WTC11 (cell line): Measurements from ENCODE around the gene NSUN2. TPM values are rescaled to one million over a fixed set of nuclear protein-coding genes. Genes with fewer than 3 reads are reported as not detected.
A peak's percentile ranks its signal among the peaks of the same experiment; 100 is the strongest.

Source experiments
- FOXP1 ChIP-seq: sonication (generic); formaldehyde crosslinking; IDR thresholded peaks from 2 replicates; pipeline ENCODE4 v1.8.0; 2022; ENCODE audit warnings: missing genetic modification reagents, mild to moderate bottlenecking, moderate library complexity, borderline replicate concordance
- GTF2I ChIP-seq: fragments of 250-450 bp; sonication (Bioruptor Pico); conservative IDR thresholded peaks from 2 replicates; pipeline ENCODE4 v1.4.0; 2021; ENCODE audit warnings: mild to moderate bottlenecking
- MXD4 ChIP-seq: fragments of 250-450 bp; sonication (Bioruptor Pico); IDR thresholded peaks from 2 replicates; pipeline ENCODE4 v1.8.0; 2021; ENCODE audit warnings: mild to moderate bottlenecking, moderate library complexity, borderline replicate concordance
- MYBL2 ChIP-seq: sonication (generic); formaldehyde crosslinking; IDR thresholded peaks from 2 replicates; pipeline ENCODE4 v1.8.1; 2023; ENCODE audit warnings: mild to moderate bottlenecking, moderate library complexity, missing genetic modification reagents
- OVOL2 ChIP-seq: fragments of 250-450 bp; sonication (Bioruptor Pico); IDR thresholded peaks from 2 replicates; pipeline ENCODE4 v1.9.0; 2021; ENCODE audit warnings: mild to moderate bottlenecking, borderline replicate concordance
- PRRX2 ChIP-seq: fragments of 250-450 bp; sonication (Bioruptor Pico); IDR thresholded peaks from 2 replicates; pipeline ENCODE4 v1.8.0; 2021; ENCODE audit warnings: mild to moderate bottlenecking
- SMAD3 ChIP-seq: sonication (generic); formaldehyde crosslinking; IDR thresholded peaks from 2 replicates; pipeline ENCODE4 v1.8.0; 2022; ENCODE audit warnings: missing genetic modification reagents, mild to moderate bottlenecking, borderline replicate concordance
- SP1 ChIP-seq: sonication (generic); formaldehyde crosslinking; conservative IDR thresholded peaks from 2 replicates; pipeline ENCODE4 v1.8.1; 2022; ENCODE audit warnings: missing genetic modification reagents
- TEAD1 ChIP-seq: sonication (generic); formaldehyde crosslinking; IDR thresholded peaks from 2 replicates; pipeline ENCODE4 v1.8.0; 2022; ENCODE audit warnings: mild to moderate bottlenecking, missing genetic modification reagents
- TEAD4 ChIP-seq: sonication (generic); formaldehyde crosslinking; IDR thresholded peaks from 2 replicates; pipeline ENCODE4 v1.8.0; 2022; ENCODE audit warnings: mild to moderate bottlenecking, missing genetic modification reagents
- ZNF219 ChIP-seq: sonication (generic); formaldehyde crosslinking; IDR thresholded peaks from 2 replicates; pipeline ENCODE4 v1.8.0; 2023; ENCODE audit warnings: missing genetic modification reagents, mild to moderate bottlenecking, borderline replicate concordance
- ZNF396 ChIP-seq: fragments of 250-450 bp; sonication (Bioruptor Pico); IDR thresholded peaks from 2 replicates; pipeline ENCODE4 v1.8.0; 2021; ENCODE audit warnings: mild to moderate bottlenecking, moderate library complexity, borderline replicate concordance
- ZNF671 ChIP-seq: fragments of 250-450 bp; sonication (Bioruptor Pico); IDR thresholded peaks from 2 replicates; pipeline ENCODE4 v1.8.0; 2021; ENCODE audit warnings: mild to moderate bottlenecking
- total RNA-seq: library from RNA; stranded (reverse); gene quantifications from 3 replicates; pipeline ENCODE4 v1.2.3, GENCODE V29; 2021
- TF ChIP-seq, protein P1 (sequence below): sonication (generic); formaldehyde crosslinking; IDR thresholded peaks from 2 replicates; pipeline ENCODE4 v1.8.0; 2023; ENCODE audit warnings: missing genetic modification reagents, mild to moderate bottlenecking, borderline replicate concordance
- TF ChIP-seq, protein P2 (sequence below): sonication (generic); formaldehyde crosslinking; IDR thresholded peaks from 2 replicates; pipeline ENCODE4 v1.8.1; 2022; ENCODE audit warnings: mild to moderate bottlenecking, missing genetic modification reagents, moderate library complexity, borderline replicate concordance
- TF ChIP-seq, protein P3 (sequence below): sonication (generic); formaldehyde crosslinking; conservative IDR thresholded peaks from 2 replicates; pipeline ENCODE4 v1.8.1; 2023; ENCODE audit warnings: mild to moderate bottlenecking, low read depth, missing genetic modification reagents, moderate library complexity
- TF ChIP-seq, protein P4 (sequence below): sonication (generic); formaldehyde crosslinking; IDR thresholded peaks from 2 replicates; pipeline ENCODE4 v1.8.0; 2023; ENCODE audit warnings: mild to moderate bottlenecking, missing genetic modification reagents
- TF ChIP-seq, protein P5 (sequence below): sonication (generic); formaldehyde crosslinking; IDR thresholded peaks from 2 replicates; pipeline ENCODE4 v1.8.1; 2022; ENCODE audit warnings: missing genetic modification reagents, borderline replicate concordance
- TF ChIP-seq, protein P6 (sequence below): fragments of 250-450 bp; sonication (Bioruptor Pico); IDR thresholded peaks from 2 replicates; pipeline ENCODE4 v1.9.0; 2021; ENCODE audit warnings: mild to moderate bottlenecking, borderline replicate concordance
- TF ChIP-seq, protein P7 (sequence below): fragments of 200-600 bp; IDR thresholded peaks from 2 replicates; pipeline ENCODE4 v1.8.0; 2022; ENCODE audit warnings: antibody characterized with exemption

The NSUN2 gene
- total RNA-seq, 1 experiment from 2014 or later: 88.4 TPM

DNA sequence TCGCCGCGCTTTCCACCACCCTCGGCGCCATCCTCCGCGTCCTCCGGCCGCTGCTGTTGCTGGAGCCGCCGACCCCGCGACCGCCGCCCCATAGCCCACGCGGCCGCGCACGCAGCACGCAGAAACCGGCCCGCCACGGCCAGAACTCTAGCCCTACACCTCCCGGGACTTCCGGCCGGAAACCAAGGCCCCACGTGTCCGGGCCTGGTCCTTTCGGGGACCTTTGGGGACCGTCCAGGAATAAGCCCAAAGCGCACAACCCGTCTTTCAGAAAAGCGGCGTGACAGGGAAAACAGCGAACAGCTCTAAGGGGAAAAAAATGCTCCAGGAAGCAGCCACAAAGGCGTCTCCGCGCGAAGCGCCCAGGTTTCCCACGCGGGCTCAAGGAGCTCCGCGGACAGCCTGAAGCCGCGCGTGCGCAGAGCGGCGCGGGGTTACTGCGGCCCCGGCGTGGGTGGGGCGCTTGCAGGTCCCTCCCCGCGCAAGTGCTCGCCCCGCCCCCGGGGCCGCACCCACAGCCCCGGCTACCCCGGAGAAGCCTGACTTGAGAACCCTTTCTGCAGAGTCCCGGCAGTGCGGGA is at the start of gene NSUN2, which contains the start of gene SRD5A1 (continued):
- TF ChIP-seq, protein P1, sequence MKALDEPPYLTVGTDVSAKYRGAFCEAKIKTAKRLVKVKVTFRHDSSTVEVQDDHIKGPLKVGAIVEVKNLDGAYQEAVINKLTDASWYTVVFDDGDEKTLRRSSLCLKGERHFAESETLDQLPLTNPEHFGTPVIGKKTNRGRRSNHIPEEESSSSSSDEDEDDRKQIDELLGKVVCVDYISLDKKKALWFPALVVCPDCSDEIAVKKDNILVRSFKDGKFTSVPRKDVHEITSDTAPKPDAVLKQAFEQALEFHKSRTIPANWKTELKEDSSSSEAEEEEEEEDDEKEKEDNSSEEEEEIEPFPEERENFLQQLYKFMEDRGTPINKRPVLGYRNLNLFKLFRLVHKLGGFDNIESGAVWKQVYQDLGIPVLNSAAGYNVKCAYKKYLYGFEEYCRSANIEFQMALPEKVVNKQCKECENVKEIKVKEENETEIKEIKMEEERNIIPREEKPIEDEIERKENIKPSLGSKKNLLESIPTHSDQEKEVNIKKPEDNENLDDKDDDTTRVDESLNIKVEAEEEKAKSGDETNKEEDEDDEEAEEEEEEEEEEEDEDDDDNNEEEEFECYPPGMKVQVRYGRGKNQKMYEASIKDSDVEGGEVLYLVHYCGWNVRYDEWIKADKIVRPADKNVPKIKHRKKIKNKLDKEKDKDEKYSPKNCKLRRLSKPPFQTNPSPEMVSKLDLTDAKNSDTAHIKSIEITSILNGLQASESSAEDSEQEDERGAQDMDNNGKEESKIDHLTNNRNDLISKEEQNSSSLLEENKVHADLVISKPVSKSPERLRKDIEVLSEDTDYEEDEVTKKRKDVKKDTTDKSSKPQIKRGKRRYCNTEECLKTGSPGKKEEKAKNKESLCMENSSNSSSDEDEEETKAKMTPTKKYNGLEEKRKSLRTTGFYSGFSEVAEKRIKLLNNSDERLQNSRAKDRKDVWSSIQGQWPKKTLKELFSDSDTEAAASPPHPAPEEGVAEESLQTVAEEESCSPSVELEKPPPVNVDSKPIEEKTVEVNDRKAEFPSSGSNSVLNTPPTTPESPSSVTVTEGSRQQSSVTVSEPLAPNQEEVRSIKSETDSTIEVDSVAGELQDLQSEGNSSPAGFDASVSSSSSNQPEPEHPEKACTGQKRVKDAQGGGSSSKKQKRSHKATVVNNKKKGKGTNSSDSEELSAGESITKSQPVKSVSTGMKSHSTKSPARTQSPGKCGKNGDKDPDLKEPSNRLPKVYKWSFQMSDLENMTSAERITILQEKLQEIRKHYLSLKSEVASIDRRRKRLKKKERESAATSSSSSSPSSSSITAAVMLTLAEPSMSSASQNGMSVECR (CRISPR knock-in tag): no peak
- TF ChIP-seq, protein P2, sequence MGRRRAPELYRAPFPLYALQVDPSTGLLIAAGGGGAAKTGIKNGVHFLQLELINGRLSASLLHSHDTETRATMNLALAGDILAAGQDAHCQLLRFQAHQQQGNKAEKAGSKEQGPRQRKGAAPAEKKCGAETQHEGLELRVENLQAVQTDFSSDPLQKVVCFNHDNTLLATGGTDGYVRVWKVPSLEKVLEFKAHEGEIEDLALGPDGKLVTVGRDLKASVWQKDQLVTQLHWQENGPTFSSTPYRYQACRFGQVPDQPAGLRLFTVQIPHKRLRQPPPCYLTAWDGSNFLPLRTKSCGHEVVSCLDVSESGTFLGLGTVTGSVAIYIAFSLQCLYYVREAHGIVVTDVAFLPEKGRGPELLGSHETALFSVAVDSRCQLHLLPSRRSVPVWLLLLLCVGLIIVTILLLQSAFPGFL (CRISPR knock-in tag): no peak
- no peak for TF ChIP-seq TEAD1 (CRISPR knock-in tag)
- TF ChIP-seq GTF2I (CRISPR knock-in tag): no peak
- TF ChIP-seq, protein P3, sequence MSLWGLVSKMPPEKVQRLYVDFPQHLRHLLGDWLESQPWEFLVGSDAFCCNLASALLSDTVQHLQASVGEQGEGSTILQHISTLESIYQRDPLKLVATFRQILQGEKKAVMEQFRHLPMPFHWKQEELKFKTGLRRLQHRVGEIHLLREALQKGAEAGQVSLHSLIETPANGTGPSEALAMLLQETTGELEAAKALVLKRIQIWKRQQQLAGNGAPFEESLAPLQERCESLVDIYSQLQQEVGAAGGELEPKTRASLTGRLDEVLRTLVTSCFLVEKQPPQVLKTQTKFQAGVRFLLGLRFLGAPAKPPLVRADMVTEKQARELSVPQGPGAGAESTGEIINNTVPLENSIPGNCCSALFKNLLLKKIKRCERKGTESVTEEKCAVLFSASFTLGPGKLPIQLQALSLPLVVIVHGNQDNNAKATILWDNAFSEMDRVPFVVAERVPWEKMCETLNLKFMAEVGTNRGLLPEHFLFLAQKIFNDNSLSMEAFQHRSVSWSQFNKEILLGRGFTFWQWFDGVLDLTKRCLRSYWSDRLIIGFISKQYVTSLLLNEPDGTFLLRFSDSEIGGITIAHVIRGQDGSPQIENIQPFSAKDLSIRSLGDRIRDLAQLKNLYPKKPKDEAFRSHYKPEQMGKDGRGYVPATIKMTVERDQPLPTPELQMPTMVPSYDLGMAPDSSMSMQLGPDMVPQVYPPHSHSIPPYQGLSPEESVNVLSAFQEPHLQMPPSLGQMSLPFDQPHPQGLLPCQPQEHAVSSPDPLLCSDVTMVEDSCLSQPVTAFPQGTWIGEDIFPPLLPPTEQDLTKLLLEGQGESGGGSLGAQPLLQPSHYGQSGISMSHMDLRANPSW (CRISPR knock-in tag): no peak
- TF ChIP-seq, protein P4, sequence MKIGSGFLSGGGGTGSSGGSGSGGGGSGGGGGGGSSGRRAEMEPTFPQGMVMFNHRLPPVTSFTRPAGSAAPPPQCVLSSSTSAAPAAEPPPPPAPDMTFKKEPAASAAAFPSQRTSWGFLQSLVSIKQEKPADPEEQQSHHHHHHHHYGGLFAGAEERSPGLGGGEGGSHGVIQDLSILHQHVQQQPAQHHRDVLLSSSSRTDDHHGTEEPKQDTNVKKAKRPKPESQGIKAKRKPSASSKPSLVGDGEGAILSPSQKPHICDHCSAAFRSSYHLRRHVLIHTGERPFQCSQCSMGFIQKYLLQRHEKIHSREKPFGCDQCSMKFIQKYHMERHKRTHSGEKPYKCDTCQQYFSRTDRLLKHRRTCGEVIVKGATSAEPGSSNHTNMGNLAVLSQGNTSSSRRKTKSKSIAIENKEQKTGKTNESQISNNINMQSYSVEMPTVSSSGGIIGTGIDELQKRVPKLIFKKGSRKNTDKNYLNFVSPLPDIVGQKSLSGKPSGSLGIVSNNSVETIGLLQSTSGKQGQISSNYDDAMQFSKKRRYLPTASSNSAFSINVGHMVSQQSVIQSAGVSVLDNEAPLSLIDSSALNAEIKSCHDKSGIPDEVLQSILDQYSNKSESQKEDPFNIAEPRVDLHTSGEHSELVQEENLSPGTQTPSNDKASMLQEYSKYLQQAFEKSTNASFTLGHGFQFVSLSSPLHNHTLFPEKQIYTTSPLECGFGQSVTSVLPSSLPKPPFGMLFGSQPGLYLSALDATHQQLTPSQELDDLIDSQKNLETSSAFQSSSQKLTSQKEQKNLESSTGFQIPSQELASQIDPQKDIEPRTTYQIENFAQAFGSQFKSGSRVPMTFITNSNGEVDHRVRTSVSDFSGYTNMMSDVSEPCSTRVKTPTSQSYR (CRISPR knock-in tag): no peak
- TF ChIP-seq, protein P5, sequence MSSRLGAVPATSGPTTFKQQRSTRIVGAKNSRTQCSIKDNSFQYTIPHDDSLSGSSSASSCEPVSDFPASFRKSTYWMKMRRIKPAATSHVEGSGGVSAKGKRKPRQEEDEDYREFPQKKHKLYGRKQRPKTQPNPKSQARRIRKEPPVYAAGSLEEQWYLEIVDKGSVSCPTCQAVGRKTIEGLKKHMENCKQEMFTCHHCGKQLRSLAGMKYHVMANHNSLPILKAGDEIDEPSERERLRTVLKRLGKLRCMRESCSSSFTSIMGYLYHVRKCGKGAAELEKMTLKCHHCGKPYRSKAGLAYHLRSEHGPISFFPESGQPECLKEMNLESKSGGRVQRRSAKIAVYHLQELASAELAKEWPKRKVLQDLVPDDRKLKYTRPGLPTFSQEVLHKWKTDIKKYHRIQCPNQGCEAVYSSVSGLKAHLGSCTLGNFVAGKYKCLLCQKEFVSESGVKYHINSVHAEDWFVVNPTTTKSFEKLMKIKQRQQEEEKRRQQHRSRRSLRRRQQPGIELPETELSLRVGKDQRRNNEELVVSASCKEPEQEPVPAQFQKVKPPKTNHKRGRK (CRISPR knock-in tag): no peak
- no peak for TF ChIP-seq ZNF396 (CRISPR knock-in tag)
- TF ChIP-seq ZNF671 (CRISPR knock-in tag): no peak
- TF ChIP-seq OVOL2 (CRISPR knock-in tag): no peak
- peak; percentile 62 for TF ChIP-seq SP1 (CRISPR knock-in tag)
- no peak for TF ChIP-seq MXD4 (CRISPR knock-in tag)
- no peak for TF ChIP-seq SMAD3
- 0 out of 2 replicates have a peak, but pooled peaks have one; percentile 30 for TF ChIP-seq PRRX2 (CRISPR knock-in tag)
- TF ChIP-seq TEAD4 (CRISPR knock-in tag): no peak
- no peak for TF ChIP-seq MYBL2 (CRISPR knock-in tag)
- TF ChIP-seq ZNF219 (CRISPR knock-in tag): no peak
- TF ChIP-seq, protein P6, sequence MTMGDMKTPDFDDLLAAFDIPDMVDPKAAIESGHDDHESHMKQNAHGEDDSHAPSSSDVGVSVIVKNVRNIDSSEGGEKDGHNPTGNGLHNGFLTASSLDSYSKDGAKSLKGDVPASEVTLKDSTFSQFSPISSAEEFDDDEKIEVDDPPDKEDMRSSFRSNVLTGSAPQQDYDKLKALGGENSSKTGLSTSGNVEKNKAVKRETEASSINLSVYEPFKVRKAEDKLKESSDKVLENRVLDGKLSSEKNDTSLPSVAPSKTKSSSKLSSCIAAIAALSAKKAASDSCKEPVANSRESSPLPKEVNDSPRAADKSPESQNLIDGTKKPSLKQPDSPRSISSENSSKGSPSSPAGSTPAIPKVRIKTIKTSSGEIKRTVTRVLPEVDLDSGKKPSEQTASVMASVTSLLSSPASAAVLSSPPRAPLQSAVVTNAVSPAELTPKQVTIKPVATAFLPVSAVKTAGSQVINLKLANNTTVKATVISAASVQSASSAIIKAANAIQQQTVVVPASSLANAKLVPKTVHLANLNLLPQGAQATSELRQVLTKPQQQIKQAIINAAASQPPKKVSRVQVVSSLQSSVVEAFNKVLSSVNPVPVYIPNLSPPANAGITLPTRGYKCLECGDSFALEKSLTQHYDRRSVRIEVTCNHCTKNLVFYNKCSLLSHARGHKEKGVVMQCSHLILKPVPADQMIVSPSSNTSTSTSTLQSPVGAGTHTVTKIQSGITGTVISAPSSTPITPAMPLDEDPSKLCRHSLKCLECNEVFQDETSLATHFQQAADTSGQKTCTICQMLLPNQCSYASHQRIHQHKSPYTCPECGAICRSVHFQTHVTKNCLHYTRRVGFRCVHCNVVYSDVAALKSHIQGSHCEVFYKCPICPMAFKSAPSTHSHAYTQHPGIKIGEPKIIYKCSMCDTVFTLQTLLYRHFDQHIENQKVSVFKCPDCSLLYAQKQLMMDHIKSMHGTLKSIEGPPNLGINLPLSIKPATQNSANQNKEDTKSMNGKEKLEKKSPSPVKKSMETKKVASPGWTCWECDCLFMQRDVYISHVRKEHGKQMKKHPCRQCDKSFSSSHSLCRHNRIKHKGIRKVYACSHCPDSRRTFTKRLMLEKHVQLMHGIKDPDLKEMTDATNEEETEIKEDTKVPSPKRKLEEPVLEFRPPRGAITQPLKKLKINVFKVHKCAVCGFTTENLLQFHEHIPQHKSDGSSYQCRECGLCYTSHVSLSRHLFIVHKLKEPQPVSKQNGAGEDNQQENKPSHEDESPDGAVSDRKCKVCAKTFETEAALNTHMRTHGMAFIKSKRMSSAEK (CRISPR knock-in tag): no peak
- TF ChIP-seq, protein P7, sequence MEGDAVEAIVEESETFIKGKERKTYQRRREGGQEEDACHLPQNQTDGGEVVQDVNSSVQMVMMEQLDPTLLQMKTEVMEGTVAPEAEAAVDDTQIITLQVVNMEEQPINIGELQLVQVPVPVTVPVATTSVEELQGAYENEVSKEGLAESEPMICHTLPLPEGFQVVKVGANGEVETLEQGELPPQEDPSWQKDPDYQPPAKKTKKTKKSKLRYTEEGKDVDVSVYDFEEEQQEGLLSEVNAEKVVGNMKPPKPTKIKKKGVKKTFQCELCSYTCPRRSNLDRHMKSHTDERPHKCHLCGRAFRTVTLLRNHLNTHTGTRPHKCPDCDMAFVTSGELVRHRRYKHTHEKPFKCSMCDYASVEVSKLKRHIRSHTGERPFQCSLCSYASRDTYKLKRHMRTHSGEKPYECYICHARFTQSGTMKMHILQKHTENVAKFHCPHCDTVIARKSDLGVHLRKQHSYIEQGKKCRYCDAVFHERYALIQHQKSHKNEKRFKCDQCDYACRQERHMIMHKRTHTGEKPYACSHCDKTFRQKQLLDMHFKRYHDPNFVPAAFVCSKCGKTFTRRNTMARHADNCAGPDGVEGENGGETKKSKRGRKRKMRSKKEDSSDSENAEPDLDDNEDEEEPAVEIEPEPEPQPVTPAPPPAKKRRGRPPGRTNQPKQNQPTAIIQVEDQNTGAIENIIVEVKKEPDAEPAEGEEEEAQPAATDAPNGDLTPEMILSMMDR: no peak
- TF ChIP-seq FOXP1 (CRISPR knock-in tag): peak; percentile 23; the same call in 1 of the 2 replicates
